DMS153 (cell line): ENCODE data around the gene PPFIBP2.
A peak's percentile ranks its signal among the peaks of the same experiment; 100 is the strongest.
"Not testable (repeated sequence)": the region's sequence is repeated elsewhere in the genome, so short reads cannot be mapped to it uniquely, and the experiment has no call there.

Experiments
- DNase-seq: peaks from one replicate; lab custom pipeline; 2025; lab: John Stamatoyannopoulos, UW

The PPFIBP2 gene

DNA sequence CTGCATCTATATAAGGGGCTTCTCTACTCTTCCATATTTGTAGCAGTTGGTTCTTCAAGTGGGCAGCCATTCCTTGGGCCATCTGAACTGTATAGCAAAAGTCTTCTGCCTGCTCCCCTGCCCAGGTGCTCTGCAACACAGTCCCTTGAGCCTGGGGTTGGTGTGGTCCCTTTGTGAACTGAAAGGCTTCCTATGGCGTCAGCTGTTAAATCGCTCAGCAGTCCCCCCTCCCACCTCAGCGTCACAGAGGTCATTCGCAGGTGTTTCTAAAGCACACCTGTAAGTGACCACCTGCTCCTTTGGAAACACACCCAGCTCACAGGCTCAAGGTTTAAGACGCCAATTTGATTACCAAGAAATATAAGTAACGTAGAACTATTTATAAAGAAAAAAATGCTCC, 122.6 kb downstream of the PPFIBP2 start:
- DNase-seq = no peak

DNA sequence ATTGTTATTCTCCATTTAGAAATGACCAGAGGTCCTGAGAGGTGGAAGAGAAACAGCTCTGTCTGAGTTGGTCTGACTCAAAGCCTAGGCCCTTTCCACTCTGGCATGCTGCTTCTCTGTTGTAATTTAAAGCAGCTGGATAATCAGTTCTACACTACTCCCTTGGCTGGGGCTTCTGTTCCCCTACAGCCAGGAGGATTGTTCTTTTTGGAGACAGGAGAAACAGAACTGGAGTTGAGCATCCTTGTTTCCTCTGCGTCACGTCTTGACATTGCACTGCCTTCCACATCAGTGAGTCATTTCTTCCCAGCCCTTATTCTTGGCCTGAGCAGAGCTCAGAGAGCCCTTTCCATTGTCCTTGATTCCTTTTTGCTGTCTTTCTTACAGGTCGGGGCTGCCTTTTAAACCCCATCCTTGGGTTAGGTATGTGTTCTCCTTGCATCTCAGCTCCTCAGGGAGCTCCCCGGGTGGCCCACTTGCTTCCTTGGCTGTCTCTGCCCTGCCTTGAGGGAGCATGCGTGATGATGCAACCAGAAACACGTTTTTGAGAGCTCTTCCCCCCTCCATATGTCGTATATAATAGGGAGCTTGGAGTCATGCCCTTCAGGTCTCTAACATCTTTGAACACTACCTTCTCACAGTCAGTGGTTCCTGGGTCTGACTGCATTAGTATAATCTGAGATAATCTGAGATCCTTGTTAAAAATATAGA, 123.8 kb downstream of the PPFIBP2 start:
- DNase-seq = no peak

DNA sequence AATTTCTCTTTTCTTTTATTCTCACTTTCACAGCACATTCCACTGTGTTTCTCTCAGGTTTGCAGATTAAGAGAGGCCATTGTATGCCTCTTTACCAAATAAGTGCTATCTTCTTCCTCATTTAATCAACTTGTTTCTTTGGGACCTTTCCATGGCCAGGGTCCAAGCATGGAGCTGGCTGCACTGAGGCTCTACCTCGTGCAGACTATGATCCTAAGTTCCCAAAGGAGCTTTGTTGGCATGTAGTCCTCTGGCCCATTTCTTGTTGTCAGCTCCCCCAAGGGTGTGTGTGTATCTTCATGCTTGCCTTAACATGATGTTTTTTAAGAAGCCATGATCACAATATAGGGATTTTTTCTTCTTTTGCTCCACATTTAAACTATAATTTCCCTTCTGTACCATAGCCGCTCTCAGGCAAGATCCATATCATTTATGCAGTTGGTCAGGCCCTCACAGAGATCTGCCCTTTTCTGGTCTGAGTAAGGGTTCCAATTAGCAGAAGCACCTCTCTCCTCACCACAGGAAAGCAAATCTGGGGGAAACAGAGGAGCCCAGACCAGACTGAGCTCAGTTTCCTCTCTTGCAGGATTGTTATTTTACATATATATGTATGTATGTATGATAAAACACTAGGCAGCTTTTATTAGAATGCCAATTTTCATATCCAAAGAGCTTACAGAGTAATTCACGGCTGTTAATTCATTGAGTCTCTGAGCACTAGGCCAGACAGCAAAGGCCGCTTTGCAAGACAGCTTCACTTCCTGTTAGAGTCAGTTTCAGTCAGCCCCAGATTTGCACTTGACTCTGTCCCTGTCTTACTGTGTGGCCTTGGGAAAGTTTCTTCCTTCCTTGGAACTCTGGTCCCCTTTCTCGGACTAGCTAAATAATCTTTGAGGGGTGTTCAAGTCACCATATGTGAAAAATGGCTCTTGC, 125.2 kb downstream of the PPFIBP2 start:
- no peak for DNase-seq

DNA sequence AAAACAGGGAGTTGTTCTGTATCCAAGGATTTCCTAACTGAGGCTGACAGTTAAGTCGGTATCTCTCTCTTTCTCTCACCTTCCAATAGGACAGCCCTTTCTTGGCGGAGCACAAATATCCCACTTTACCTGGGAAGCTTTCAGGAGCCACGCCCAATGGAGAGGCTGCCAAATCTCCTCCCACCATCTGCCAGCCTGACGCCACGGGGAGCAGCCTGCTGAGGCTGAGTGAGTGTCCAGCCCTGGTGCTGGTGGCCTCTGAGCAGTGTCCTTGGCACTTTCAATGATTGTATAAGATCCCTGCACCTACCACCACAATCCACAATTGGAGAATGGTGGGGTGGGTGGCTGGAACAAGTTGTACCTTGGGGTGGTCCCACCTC, 125.8 kb downstream of the PPFIBP2 start:
- DNase-seq = peak; percentile 28

DNA sequence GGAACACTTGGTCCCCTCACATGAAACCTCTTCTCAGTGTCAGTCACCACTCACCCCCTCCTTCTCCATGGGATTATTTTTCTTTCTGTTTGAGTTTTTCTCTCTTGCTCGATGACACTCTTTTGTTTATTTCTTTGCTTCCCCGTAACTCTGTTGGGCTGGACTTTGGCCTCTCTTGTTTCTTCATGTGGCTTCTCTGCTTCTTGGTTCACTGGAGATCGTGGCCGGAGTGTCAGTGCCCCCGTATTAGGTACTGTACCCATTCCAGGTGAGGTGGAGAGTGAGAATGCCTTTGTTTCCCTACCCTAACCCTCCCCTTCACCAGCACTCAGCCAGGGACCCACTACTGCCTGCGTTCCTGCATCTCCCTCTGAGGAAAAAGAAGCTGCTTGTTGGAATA, 127.0 kb downstream of the PPFIBP2 start:
- DNase-seq = no peak

DNA sequence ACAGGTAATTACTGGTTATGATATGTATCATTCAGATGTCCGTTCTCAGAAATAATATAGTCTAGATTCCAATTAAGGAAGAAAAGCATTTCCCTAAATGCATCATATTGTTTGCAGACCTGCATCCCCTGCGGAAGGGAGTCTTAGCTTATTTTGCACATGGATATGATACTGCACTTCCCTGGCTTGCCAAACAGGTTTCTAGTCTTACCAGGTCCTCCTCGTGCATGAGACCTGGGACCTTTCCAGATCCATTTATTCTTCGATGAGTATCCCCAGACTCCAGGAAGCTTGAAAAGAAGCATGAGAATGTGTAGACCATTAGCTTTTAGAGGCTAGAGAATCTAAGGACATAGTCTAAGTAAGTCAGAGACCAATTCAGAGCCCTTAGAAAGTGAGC, 128.9 kb downstream of the PPFIBP2 start:
- no peak for DNase-seq

DNA sequence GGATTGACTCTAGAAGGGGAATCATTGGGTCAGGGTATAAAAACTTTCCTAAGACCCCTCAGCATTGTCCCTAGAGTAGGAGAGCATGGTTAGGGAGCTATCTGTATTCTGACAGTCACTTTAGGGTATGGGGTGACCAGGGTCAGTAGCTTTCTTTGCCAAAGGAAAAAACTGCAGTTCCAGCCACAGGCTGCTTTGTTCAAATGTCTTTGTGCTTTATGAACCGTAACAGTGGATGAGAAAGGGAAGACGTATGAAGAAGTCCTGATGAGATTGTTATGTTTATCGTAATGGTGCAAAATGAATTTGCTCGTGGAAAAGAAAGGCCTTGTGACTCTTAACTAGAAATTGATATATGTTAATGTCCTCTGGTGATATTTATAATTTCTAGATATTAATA, 129.5 kb downstream of the PPFIBP2 start:
- DNase-seq = no peak

DNA sequence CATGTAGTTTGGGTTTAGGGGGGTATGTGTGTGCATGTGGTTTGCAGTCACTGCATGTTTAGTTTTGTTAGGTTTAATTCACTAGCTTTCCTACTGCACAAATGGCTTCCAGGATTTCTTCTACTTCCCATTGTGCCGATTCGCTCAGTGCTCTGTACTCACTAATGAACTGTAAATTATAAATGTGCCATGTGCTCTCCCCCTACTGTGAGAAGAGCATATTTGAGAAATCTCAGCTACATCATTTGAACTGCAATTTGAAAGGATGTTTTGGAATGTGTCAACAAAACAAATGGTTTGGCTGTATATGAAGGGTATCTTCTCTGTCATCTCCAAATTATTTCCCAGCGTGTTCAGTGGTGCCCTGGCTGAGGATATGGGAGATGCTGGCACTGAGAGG, 131.4 kb downstream of the PPFIBP2 start:
- no peak for DNase-seq

DNA sequence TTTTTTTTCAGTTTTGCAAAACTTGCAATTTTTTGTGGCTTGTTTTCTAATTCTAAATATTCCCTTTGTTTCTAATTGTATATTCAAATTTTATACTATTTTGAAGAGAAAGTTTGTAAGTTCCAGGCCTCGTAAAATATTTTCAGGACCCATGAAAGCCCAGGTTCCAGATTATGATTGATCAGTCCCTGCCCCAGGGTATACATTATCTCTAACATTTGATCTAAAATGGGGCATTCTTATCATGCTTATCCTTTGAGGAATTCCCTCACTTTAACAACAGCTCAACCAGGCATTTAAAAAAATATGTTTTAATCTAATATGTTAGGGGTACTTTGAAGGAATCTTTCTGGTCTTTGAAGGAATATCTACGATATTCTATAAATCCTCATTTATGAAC, 133.1 kb downstream of the PPFIBP2 start:
- no peak for DNase-seq

DNA sequence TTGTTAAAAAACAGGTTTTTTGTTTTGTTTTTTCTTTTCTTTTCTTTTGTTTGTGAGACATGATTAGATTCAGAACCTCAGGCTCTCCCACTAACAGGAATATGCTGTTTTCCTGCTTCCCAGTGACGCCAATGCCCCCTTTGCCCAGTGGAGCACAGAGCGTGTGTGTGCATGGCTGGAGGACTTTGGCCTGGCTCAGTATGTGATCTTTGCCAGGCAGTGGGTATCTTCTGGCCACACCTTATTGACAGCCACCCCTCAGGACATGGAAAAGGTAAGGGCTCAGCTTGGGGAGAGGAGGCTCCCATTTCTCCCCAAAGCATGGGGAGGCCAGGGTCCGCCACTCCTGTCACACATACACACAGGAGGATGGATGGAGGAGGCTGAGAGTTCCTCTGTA, 134.5 kb downstream of the PPFIBP2 start:
- no peak for DNase-seq

DNA sequence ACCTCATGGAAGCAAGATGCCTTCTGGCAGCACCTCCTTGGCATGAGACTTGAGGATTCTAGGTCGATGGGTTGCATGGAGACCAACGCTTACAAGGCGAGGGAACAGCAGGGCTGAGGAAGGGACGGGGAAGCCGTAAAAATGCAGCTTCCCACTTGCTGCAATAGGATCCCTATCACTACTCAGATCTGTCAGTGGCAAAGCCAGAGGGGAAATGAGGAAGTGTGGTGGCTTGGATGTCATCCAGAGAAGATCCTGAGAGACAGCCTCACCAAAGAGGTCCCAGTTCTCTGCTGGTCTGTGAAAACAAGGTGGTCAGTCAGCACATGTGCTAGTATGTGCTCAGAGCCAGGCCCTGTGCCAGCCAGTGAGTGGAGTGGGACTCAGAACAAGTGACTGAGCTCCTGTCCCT, 137.3 kb downstream of the PPFIBP2 start:
- DNase-seq = no peak

DNA sequence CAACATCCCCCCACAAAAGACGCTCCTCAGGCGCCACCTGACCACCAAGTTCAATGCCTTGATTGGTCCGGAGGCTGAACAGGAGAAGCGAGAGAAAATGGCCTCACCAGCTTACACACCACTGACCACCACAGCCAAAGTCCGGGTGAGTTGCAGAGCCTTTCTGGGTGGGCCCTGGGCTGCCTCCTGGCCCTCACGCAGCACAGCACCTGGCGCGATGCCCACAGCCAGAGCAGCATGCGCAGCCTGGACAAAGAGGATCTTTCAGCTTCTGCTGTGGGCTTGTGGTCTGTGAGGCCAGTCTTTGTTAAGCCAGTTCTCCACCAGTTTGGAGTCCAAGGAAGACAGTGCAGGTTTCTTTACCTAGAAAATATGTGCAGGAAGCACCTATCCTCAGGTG, 137.9 kb downstream of the PPFIBP2 start:
- no peak for DNase-seq

DNA sequence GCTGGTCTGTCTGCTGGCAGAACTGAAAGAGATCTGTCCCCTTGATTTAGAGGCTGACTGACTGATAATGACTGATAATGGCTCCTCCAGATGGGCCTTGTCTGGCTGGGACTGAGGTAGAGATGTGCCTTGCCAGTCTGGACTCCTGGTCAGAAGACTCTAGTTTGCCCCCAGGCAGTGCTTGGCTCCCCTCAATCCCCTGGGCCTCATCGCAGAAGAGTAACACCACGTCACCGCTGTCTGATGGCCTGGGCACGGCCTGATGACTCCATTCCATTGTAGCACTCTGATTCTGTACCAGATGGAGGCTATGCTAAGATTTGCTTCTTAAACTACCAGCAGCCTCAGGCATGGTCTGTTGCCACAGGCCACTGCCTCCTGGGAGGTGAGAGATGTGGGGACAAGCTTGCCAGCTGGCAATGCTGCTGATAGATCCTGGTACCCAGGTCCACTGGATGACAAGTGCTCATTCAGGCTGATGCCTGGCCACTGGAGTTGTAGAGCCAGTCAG, 140.5 kb downstream of the PPFIBP2 start:
- no peak for DNase-seq

DNA sequence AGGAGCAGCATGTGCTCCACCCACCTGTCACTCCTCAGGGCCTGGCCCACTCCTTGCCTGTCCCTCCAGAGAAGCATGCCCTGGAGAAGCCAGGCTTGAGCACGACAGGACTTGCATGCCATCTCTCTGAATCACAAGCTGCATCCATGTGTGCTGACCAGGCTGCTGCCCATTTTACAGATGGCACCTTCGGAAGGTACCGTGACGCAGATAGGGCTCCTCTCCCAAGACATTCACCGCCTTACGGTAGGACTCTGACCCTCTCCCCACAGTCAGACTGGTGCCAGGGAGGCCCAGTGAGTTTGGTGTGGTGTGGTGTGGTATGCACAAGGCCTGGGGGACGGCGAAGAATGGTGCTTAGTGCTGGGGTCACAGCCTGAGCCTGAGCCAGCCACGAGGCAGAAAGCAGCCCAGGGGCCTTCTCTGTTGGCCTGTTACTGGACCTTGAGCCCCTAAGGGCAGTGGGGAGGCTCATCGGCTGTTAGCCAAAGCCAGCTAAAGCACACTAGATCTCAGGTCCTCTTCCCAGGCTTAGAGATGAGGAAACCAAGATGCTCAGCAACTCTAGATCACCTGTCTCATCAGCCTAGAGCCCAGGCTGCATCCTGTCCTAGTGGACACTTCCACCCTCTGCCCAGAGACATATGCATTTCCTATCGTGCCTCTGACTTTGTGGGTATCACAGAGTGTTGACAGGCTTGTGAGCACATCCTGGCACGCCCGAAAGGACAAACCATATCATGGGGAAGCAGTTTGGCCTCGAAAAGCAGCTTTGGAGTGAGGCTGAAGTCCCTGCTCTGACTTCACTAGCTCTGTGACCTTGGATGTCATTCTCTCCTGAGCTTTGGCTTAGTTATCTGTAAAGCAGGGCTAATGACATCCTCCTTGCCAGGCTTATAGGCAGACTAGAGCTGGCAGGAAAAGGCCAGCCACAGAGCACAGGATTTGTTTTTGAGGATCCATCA, 141.7 kb downstream of the PPFIBP2 start:
- no peak for DNase-seq

DNA sequence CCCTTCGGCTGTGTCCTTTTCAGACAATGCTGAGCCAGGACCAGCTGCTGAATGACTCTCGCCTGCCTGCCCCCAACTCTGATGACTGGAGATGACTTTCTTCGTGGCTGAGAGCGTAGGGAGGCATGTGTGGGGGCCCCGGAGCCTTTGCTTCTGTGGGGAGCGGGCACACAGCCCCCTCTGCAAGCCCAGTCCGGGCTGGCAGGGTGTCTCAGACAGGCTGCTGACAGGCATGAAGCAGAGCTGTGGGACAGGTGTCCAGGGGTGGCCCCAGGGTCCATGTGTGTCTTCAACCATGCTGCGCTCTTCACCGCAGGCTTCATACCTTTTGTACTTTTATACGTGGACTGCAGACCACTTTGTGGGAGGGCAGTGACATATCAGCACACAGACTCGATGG, 142.9 kb downstream of the PPFIBP2 start:
- DNase-seq = no peak

DNA sequence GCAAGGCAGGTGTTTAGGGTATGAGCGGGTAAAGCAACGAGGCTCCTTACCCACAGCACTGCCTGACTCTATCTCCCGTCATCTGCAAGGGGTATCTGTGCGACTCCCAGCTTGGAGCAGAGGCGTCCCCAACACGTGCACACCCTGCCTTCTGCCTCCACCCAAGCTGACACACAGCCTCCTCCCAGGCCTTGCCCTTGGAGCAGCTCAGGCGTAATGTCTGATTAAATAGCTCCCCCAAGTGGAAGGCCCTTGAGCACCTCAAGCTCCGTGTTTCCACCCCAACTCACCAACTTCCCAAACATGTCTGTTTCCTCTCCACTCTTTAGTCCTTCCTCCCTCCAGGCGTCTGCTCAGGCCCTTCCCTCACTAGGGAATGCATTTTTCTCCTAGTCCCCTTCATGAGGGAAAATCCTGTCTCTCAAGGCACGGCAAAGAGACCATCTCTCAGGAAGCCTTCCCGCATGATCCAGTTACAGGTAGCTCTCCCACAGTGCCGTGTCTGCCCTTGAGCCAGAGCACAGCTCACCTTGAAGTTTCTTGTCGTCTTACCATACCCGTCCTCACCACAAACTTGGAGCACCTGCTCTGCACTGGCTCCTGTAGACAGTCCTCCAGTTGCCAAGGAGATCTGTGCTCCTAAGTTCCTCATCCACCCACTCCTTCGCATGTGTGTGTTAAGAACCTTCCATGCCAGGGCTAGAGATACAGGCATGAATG, 143.7 kb downstream of the PPFIBP2 start:
- DNase-seq = peak; percentile 30

DNA sequence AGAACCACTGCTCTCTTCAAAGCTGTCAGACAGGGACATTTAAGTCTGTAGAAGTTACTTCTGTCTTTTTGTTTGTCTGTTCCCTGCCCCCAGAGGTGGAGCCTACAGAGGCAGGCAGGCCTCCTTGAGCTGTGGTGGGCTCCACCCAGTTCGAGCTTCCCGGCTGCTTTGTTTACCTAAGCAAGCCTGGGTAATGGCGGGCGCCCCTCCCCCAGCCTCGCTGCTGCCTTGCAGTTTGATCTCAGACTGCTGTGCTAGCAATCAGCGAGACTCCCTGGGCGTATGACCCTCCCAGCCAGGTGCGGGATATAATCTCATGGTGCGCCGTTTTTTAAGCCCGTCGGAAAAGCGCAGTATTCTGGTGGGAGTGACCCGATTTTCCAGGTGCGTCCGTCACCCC, 149.7 kb downstream of the PPFIBP2 start:
- DNase-seq = not testable (repeated sequence)

DNA sequence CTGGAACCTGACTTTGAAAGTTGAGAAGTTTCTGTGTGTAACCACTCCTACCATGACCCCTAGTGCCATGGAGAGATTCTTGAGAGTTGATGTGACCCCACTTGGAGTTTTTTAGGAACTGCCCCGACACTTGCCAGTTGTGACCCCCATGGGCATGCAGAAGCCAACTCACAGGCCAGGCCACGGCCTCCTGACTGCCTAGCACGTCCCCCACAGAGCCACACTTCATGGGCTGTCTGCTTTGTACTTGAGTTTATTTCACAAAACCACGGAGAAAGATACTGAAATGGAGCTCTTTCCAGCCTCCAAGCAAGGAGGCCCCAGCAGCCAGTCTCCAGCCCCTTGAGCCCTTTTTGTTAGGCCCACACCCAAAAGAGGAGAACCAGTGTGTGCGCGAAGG, 151.1 kb downstream of the PPFIBP2 start:
- no peak for DNase-seq

DNA sequence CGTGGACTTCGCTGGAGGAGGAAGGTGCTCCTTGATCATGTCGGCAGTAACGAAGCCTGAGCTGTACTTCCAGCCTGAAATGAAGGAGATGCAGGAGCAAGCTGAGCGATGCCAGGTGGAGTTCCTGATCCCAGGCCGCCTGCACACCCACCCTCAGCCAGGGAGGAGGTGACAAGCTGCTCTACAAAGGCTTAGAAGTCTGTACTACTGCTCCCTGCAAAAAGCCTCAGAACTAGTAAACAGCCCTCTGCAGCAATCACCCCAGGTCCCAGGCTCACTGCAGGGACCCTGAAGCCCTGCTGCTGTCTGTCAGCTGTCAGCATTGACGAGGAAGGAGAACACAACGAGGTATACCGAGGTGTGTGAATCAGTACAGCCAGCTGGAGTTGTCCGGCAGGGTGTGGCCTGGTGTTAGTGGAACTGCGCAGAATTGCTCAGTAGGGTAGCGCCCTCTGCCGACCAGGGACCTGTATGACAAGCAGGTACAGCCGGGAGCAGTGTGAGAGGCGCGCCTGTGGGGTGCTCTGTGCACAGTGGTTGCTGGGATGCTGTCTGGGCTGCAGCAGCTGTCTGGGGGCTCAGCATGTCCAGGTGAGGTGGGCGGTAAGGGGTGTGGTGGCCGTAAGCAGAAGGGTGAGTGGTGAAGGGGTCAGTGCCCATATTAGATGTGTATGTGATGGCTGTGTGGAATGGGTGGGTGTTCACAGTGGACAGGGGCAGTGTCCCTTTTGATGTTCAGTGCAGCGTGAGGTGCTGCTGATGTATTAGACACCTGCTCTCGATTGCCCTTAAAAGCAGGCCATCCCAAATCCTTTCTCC, 151.9 kb downstream of the PPFIBP2 start:
- DNase-seq = peak; percentile 64

DNA sequence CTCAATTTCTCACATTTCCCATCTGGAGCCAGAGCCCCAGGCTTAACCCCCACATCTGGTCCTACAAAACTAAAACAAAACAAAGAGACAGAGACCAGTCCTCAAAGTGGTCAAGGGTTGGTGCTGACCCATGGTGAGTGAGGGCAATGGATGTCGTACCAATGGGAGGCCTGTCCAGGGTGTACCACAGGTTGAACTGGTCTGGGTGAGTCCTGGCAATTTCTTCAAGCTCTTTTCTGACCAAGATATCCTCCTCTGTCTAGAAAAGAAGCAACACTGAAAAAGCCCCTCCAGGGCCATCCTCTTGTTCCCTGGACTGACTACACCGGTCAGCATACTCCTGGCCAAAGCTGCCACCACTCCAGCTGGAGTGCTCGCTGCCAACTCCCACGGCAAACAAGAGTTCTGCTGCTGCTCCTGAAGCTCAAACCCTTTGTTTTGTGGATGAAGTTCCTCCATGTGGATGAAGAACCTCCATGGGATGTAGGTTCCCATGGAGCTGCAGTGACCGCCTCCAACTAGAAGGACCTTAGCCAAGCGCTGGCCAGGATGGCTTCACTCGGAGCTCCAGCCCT, 152.6 kb downstream of the PPFIBP2 start:
- DNase-seq = no peak
